IPS-NIHi11 (cell line): ENCODE data around the gene DEK.

ENCODE experiments used
- DNase-seq: peaks from one replicate; pipeline ENCODE4 v3.0.0; 2012; ENCODE audit warnings: mixed read lengths, low spot score

The DEK gene

DNA sequence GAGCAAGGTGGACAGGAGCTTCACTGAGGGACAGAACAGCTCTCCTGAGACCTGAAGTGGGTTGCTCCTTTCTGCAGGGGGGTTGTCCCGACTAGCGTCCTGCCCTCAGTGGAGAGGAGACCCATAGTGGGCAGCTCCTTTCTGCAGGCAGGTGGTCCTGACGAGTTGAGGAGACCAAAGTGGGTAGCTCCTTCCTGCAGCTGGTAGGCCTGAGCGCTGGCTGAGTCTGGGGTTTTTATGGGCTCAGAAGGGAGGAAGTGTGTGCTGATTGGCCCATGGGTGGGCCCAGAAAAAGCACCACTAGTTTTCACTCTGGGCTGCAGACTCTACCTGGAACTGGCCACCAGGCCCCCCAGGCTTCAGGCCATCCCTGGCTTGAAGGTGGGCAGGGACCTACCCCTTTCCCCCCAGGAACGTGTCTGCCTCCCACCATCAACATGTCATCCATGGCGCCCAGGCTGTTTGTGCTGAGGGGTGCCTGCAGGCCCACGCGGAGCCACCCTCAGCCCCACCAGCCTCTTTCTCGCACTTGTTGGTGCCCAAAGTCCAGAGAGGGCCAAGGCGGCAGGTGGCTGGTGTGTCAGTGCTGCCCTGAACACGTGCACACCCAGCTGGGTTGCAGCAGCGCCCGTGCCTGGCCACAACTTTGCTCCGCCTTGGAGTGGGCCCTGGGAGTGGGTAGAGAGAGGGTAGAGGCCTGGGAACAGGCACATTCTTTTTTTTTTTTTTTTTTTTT is 1.6 kb upstream of the DEK start:
- DNase-seq = no peak

DNA sequence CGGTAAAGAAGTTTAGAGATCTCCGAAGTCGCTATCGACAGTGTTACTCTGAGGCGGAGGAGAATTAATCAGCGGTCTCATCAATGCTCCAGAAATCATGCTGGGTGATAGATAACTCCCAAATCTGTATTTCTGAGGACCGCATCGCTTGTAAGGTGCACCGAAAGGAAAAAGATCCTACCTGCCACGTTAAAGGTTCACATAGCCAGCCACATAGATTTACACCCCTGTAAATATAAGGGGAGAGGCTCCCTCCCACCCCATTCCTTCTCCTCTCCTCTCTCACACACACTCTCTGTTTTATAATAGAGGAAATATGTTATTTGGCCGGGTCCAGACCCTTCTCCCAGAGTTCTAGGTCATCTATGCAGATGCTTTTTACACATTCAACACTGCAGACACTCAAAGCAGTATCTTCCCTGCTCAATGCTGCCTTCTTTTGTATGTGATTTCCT is 620 bp upstream of the DEK start:
- no peak for DNase-seq

DNA sequence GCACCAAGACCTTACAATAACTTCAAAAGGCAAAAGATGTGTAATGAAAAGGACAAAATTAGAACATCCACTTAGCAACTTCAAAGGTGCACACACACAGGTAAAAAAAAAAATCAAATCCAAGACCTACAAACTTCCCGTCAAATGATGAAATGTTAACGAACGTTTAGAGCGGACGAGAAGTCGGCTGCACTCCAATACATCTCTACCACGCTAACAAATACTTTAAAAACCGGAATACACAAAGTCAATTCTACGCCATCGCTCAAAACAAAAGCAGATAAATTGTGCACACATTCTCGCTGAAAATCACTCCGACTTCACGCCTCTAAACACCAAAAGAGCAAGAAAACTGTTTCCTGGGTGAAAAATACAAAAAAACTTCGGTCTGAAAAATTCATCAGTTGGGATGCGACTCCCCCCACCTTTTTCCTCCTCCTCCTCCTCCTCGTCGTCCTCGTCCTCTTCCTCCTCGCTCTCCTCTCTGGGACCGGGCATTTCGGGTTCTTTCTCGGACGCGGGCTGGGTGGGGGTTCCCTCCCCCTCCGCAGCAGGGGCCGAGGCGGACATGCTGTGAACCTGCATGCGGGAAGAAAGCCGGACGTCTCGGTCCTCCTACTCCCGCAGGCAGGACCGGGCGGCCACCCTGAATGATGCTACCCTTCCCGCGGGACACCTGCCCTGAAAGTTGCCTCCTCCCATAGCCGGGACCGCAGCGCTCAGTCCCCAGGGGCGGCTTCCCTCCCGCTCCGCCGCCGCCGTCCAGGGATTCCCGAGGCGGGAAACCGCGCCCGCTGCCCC is 712 bp downstream of the DEK start:
- no peak for DNase-seq

DNA sequence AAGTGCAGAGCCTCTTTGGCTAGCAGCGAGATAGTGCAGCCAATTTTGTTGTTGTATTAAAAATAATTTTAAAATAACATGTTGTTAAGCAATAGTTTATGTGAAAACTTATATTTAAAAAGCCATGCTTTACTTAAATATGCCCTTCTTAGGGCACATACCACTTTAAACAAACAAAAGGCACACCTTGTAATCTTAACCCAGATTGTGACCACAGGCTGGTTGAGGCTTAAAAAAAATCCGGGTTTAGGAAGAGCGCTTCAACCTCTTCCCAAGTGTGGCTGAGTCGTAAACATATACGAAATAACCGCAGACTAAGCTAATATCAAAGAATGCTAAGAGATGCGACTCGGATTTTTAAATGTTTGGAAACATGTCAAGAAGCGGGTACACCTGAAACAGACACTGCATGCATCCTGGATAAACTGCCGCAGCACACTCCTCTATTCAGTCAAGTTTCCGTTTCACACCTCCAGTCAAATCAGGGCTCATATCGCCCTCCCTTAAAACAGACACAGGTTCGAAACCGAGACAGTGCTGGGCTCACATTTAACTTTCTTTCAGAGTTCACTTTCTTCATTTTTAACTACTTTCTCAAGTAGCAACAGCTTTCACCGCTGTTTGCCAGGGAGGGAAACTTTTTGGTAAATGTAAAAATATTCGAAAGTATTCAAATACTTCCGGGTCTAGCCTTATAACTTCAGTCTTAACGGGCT is 1.5 kb downstream of the DEK start:
- no peak for DNase-seq

DNA sequence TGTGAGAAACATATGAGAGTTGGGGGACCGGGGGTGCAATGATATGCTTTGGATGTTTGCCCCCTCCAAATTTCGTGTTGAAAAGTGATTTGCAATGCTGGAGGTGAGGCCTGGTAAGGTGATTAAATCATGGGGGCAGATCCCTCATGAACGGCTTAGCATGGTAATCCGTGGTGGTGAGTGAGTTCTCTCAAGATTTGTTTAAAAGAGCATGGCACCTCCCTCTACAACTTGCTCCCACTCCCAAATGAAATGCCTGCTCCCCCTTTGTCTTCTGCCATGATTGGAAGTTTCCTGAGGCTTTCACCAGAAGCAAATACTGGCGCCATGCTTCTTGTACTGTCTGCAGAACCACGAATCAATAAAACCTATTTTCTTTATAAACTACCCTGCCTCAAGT is 2.5 kb downstream of the DEK start:
- no peak for DNase-seq

DNA sequence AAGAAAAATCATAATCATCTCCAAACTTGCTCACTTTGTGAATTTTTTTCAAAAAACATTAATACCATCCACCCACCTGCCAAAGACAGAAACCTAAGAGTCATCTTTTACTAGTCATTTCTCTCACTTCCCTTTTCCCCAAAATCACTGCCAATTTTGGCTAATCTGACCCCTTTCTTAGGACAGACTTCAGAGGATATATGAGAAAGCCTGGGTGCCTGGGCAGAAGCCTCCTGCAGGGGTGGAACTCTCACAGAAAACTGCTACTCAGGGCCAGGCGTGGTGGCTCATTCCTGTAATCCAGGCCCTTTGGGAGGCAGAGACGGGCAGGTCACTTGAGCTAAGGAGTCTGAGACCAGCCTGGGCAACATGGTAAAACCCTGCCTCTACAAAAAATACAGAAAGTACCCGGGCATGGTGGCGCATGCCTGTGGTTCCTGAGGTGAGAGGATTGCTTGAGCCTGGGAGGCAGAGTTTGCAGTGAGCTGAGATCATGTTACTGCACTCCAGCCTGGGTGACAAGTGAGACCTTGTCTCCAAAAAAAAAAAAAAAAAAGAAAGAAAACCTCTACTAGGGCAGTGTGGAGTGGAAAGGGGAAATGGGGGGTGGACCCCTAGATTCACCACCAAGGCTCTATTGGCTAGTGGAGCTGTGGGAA is 3.8 kb downstream of the DEK start:
- no peak for DNase-seq

DNA sequence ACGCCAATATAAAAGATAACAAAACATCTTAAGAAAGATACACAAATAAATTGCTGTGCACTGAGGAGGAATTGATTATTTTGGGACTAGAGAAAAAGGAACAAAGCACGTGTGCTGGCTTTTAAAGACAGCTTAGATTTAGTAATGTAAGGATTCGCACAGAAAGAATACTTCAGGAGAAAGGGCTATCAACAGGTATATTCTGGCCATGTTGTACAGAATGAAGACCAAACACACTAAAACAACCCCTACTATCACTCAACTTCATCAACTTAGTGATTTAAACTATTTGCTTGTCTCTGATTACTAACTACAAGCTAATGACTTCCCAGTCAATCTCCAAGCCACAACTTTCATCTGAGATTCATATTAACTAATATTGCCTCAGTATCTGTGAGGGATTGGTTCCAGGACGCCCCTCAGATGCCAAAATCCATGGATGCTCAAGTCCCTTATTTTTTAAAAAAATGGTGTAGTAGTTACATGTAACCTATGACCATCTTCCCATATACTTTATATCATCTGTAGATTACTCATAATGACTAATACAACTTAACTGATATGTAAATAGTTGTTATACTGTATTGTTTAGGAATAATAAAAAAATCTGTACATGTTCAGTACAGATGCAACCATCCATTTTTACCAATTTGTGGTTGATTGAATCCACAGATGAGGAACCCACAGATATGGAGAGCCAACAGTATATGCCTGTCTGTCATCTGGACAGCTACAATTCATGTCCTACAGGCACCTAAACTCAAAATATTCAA is 4.5 kb downstream of the DEK start:
- DNase-seq = no peak

DNA sequence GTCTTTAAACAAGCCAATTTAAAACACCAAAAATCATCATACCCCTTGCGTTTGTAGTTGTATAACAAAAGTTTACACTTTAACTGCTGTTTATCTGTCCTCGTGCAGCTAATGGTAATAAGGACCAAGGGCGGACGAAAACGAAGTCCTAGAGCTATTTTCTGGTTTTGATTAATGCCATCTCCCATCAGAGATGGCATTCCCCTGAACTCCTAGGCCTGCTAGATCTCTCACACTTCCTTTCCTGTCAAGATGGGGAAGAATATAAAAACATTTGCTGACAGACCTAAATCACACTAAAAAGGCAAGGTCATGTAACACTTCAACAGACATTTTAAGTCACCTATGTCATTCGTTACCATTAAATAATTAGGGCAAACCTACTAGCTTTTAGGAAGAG is 9.5 kb downstream of the DEK start:
- no peak for DNase-seq

DNA sequence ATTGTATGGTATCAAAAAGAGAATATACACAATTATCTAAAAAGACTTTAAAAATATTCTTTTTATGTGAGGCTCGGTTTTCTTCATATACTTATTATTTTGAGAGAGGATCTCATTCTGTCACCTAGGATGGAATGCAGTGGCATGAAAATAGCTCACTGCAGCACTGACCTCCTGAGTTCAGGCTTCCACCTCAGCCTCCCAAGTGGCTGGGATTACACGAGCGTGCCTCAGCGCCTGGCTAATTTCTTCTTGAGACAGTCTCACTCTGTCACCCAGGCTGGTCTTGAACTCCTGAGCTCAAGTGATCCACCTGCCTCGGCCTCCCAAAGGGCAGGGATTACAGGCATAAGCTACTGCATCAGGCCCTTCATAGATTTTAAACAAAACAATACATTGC is 10.7 kb downstream of the DEK start:
- DNase-seq = no peak

DNA sequence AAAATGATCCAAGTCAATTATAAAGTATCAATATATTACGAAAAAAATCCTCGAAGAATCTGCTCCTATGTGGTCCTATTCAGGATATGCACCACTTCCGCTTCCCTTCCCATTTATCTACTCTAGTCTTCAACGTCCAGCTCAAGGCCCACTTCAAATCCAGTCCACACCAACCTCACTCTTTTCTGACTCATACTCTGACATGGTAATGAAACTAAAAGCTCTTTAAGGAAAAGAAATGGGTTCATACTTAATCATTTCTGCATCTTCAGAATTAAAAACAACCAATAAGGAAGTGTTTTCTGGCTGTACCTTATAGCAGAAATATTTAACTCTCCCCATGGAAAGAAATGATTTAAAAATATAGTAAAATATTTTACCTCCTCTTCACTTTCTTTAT is 15.1 kb downstream of the DEK start:
- no peak for DNase-seq

DNA sequence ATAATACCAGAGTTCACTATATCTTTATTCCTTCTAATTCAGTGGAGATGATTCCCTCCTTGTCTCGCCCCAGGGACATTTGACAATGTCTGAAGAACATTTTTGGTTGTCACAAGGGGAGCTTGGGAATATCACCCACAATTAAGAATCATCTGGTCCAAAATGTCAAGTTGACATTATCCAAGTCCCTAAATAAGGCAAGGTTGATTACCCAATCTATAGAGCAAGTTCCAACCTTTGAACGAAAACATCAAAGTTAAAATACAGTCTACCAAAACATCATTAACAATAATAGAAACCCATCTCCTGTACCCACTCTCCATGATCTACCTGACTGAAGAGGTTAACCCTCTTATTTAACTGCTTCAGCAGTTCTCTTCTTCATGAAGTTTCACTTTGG is 15.6 kb downstream of the DEK start:
- DNase-seq = no peak

DNA sequence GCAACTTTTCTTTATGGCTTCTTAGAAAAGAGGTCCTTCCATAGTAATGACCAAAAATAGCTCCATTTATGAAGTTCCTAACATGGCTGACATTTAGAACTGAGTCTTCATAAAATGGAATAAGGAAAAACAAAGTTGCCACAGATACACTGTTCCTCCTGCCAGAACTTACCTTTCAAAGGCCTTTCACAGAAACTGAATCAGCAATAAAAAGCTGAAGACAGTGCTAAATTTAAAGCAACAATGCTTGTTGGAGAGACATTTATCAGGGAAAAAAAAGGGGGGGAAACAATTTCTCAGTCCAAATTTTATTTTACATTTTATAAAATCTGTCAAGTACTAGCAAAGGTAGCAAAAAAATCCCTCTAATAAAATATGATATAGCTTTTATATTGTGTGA is 17.3 kb downstream of the DEK start:
- no peak for DNase-seq

DNA sequence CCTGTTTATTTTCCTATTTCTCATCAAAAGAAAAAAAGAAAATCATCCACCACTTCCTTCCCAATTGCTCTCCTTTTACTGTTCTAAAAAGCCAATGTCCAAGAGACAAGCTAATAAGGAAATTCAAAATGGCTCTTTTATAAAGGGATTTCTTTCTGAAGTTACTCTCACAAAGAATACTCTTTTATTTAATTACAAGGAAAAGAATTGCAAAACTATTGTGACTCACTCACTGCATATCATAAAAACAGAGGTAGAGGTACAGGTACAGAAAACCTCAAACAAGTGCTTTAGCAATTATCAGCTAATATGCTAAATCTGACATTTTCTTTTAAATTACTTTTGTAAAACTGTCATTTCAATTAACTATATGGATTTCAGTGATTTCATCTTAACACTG is 18.1 kb downstream of the DEK start:
- no peak for DNase-seq

DNA sequence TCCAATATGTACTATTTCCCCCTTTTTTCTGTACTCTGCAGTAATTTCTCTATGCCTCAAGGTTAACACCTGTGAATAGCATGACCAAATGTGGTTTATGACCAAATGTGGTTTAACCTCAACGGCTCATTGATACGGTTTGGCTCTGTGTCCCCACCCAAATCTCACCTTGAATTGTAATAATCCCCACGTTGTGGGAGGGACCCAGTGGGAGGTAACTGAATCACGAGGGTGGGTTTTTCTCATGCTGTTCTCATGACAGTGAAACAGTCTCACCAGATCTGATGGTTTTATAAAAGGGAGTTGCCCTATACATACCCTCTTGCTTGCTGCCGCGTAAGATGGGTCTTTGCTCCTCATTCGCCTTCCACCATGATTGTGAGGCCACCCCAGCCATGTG is 18.7 kb downstream of the DEK start:
- DNase-seq = no peak

DNA sequence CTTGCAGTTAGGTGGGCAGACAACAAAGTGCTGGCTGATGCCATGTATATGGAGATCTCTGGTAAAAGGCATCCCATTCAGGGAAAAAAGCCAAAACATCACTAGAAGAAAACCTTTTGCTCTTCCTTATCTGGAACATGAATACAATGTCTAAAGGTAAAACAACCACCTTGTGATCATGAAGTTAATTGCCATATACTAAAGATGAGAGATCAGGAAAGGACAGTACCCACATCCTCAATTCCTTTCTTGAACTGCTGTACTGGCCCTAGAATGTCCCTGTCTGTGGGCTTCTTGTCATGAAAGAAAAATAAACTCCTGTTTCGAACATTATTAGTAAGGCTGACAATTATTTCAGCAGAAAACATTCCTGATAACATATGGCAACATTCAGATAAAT is 19.3 kb downstream of the DEK start:
- DNase-seq = no peak

DNA sequence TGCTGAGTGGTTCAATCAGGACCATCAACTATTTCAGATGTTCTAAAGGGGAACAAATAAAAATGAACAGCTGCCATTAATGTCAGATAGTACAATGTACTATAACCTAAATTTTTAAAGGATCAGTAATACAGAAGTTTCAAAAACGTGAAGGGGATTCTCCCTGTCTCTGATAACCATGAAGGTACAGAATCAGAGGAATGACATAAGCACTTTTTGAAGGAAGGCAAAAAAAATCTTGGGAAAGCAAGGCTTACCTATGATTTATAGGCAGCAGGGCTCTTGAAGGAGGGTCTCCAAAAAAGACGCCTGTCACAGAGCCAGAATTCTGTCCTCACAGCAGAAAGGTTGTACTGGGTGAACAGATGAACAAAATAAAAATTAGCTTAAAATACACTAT is 20.1 kb downstream of the DEK start:
- DNase-seq = no peak

DNA sequence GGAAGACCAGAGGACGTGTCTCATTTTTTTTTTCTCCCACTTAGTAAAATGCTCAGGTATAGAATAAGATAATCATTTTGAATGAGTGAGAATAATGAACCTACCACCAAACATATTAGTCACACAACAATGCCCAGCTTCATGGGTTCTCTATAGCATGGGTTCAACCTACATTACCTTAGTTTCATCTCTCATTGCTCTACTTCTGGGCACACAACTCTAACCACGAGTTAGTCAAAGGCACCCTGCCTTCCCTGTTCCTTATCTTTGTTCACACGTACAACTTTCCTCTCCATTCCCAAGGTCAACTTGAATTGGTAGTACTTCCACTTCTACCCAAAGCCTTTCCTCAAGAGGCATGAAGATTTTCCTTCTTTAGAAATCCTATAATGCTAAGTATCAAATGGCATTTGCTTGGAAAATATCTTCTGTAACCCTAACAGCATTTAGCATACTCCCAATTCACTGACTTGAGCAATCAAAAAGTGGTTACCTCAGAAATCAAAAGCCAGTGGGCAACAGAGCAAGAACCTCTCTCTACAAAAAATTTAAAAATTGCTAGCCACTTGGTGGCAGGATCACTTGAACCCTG is 20.9 kb downstream of the DEK start:
- no peak for DNase-seq

DNA sequence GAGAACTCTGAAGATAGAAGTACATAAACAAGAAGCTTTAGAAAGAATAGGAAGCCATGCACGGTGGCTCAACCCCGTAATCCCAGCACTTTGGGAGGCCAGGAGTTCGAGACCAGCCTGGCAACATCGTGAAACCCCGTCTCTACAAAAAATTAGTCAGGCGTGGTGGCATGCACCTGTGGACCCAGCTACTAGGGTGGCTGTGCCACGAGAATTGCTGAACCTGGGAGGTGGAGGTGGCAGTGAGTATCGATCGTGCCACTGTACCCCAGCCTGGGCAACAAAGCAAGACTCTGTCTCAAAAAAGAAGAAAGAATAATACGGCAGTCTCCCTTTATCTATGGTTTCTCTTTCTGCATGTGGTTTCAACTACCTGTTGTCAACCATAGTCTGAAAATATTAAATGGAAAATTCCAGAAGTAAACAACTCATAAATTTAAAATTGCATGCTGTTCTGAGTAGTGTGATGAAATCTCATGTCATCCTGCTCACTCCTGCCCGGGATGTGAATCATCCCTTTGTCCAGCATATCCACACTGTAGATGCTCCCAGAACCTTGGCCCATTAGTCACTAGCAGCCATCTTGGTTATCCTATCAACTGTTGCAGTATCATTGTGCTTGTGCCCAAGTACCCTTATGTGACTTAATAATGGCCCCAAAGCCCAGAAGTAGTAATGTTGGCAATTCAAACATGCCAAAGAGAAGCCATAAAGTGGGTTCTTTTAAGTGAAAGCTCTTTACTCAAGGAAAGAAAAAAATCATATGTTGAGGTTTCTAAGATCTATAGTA is 22.1 kb downstream of the DEK start:
- DNase-seq = no peak

DNA sequence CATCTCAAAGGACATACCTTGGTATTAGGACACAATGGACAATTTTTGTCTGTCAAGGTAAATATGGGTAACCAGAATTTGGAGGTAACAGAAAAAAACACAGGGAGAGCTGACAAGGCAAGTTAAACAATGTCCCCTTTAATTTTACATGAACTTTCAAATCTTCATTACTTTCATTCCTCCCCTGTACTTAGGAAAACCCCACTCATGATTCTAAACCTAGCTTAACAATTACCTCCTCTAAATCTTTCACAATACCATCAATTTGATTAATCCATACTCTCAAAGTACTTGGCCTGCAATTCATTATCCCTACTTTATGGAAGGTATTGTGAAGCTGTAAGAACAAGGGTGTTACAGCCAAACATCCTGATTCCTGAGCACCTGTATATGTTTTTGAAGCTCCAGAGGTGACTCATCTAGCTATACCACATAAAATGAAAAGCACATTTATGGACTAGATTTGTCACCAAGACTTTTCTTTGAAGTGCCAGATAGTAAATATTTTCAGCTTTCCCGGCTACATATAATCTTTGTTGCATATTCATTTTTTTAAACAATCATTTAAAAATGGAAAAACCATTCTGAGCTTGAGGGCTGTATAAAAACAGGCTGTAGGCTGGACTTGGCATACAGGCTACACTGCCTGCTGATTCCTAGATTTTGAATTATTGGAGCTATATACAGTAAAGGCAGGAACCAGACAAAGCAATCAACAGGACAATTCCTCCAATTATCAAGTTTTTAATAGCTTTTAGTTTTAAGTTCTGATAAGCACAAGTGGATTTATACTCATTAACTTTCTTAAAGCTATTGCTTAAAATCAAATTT is 22.9 kb downstream of the DEK start:
- DNase-seq = no peak

DNA sequence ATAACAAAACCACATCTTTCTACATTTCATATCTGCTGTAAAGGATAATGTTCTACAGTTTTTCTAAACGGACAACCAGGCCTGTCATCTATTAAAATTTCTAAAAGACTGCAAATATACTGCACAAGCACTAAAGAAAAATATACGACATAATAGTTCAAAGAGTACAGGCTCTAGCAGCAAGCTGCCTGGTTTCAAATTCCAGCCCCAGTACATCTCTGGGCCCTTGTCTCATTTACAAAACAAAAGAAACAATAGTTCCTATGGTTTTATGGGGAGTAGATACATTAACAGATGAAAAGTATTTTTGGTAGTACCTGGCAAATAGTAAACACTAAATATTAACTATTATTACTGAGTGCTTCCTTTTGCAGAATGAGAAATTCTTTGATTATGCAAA is 24.1 kb downstream of the DEK start:
- no peak for DNase-seq
